NCI-H82 treated with DMSO at 0.1 percent for 48 hours (cell line): Measurements from ENCODE around the gene ZCCHC14.
A peak's percentile ranks its signal among the peaks of the same experiment; 100 is the strongest.
"Not testable (repeated sequence)": the region's sequence is repeated elsewhere in the genome, so short reads cannot be mapped to it uniquely, and the experiment has no call there.

ENCODE experiments used
- DNase-seq: peaks from one replicate; lab custom pipeline; 2025; ENCODE audit not compliant: unreplicated experiment; lab: John Stamatoyannopoulos, UW

Gene ZCCHC14

GRCh38 chr16:87388818-87389134 lies 104.0 kb downstream of the ZCCHC14 start:
- no peak for DNase-seq

GRCh38 chr16:87387942-87388817 lies 104.6 kb downstream of the ZCCHC14 start:
- peak; percentile 95 for DNase-seq

- DNase-seq: not testable (repeated sequence)
These were observed 108.0 kb downstream of the ZCCHC14 start for GRCh38 chr16:87384875-87385167.

GRCh38 chr16:87384162-87384874 lies 108.5 kb downstream of the ZCCHC14 start:
- no peak for DNase-seq

GRCh38 chr16:87383505-87384161 lies 109.2 kb downstream of the ZCCHC14 start, which contains the start of gene FBXO31:
FBXO31 (minus strand) TSS chr16:87383776; CDS start chr16:87383744, 32 bp downstream.
- peak; percentile 75 for DNase-seq

- DNase-seq: no peak
These were observed 110.6 kb downstream of the ZCCHC14 start for GRCh38 chr16:87382023-87382785.

GRCh38 chr16:87380881-87381280 lies 111.9 kb downstream of the ZCCHC14 start:
- DNase-seq: no peak

- DNase-seq: no peak
These were observed 112.4 kb downstream of the ZCCHC14 start for GRCh38 chr16:87380403-87380802.

- DNase-seq: not testable (repeated sequence)
These were observed 113.5 kb downstream of the ZCCHC14 start for GRCh38 chr16:87379312-87379752.

- no peak for DNase-seq
These were observed 116.2 kb downstream of the ZCCHC14 start for GRCh38 chr16:87376660-87377059.

- no peak for DNase-seq
These were observed 117.2 kb downstream of the ZCCHC14 start for GRCh38 chr16:87375426-87376135.

- no peak for DNase-seq
These were observed 118.5 kb downstream of the ZCCHC14 start for GRCh38 chr16:87374313-87374712.

GRCh38 chr16:87372305-87372704 lies 120.5 kb downstream of the ZCCHC14 start:
- DNase-seq: no peak

GRCh38 chr16:87371261-87371866 lies 121.5 kb downstream of the ZCCHC14 start:
- no peak for DNase-seq

- DNase-seq: no peak
These were observed 122.8 kb downstream of the ZCCHC14 start for GRCh38 chr16:87369796-87370719.

- DNase-seq: no peak
These were observed 123.6 kb downstream of the ZCCHC14 start for GRCh38 chr16:87369117-87369765.

GRCh38 chr16:87368029-87368770 lies 124.6 kb downstream of the ZCCHC14 start:
- DNase-seq: no peak

GRCh38 chr16:87367529-87367928 lies 125.3 kb downstream of the ZCCHC14 start:
- DNase-seq: no peak
